Gastroesophageal sphincter (tissue), 3 donors: ENCODE data around the gene CSMD2.

Experiments
- POLR2A ChIP-seq, 2 donors: fragments of 450-650 bp; IDR thresholded peaks; one replicate each; pipeline ENCODE4 v1.6.1; 2017; ENCODE audit warnings: antibody characterized with exemption in 2 of 2, mild to moderate bottlenecking in 2 of 2, moderate library complexity in 1 of 2
- POLR2AphosphoS5 ChIP-seq: sonication (generic); formaldehyde crosslinking; IDR thresholded peaks from one replicate; pipeline ENCODE4 v1.6.1; 2017; ENCODE audit warnings: antibody characterized with exemption
- TF ChIP-seq, protein P1 (sequence below), 4 experiments: fragments of 200-600 bp in 2 of 4; fragments of 450-650 bp in 2 of 4; sonication (generic) in 1 of 4; IDR thresholded peaks; one replicate each; pipeline ENCODE4 v1.5.1; 2017 to 2019; ENCODE audit warnings: antibody characterized with exemption in 4 of 4, mild to moderate bottlenecking in 2 of 4, moderate library complexity in 2 of 4

DNA sequence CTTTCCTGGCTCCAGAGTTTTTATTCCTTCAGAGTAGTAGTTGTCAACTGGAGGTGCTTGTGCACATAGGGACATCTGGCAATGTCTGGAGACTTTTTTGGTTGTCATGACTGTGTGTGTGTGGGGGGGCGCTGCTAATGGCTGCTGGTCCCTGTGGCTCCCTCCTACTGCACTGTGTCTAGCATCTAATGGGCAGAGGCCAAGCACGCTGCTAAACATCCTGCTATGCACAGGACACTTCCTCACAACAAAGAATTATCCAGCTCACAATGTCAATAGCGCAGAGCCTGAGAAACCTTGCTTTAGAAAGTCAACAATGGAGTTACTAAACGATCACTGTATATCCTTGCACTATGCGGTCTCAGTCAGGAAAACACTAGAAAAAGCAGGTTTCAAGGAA is 320.9 kb downstream of the CSMD2 start:
- TF ChIP-seq POLR2A (IDR thresholded peaks at IDR 0.05) (no peak), POLR2AphosphoS5 (no peak)
- TF ChIP-seq, protein P1, sequence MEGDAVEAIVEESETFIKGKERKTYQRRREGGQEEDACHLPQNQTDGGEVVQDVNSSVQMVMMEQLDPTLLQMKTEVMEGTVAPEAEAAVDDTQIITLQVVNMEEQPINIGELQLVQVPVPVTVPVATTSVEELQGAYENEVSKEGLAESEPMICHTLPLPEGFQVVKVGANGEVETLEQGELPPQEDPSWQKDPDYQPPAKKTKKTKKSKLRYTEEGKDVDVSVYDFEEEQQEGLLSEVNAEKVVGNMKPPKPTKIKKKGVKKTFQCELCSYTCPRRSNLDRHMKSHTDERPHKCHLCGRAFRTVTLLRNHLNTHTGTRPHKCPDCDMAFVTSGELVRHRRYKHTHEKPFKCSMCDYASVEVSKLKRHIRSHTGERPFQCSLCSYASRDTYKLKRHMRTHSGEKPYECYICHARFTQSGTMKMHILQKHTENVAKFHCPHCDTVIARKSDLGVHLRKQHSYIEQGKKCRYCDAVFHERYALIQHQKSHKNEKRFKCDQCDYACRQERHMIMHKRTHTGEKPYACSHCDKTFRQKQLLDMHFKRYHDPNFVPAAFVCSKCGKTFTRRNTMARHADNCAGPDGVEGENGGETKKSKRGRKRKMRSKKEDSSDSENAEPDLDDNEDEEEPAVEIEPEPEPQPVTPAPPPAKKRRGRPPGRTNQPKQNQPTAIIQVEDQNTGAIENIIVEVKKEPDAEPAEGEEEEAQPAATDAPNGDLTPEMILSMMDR (IDR thresholded peaks at IDR 0.05), result no peak
